Right hindlimb (tissue), 1 donor: ENCODE data around the gene HDAC11.
A peak's percentile ranks its signal among the peaks of the same experiment; 100 is the strongest.
"Not testable (repeated sequence)": the region's sequence is repeated elsewhere in the genome, so short reads cannot be mapped to it uniquely, and the experiment has no call there.

ENCODE experiments used
- DNase-seq: peaks from one replicate; pipeline ENCODE4 v3.0.0-alpha.2; 2018

The HDAC11 gene

GRCh38 chr3:13493867-13494441, 13.8 kb downstream of the HDAC11 start:
- DNase-seq: no peak

- DNase-seq: peak; percentile 33
Measured at GRCh38 chr3:13494463-13495350, 14.6 kb downstream of the HDAC11 start.

- DNase-seq: peak; percentile 15
Measured at GRCh38 chr3:13495351-13495813, 15.3 kb downstream of the HDAC11 start.

DNA sequence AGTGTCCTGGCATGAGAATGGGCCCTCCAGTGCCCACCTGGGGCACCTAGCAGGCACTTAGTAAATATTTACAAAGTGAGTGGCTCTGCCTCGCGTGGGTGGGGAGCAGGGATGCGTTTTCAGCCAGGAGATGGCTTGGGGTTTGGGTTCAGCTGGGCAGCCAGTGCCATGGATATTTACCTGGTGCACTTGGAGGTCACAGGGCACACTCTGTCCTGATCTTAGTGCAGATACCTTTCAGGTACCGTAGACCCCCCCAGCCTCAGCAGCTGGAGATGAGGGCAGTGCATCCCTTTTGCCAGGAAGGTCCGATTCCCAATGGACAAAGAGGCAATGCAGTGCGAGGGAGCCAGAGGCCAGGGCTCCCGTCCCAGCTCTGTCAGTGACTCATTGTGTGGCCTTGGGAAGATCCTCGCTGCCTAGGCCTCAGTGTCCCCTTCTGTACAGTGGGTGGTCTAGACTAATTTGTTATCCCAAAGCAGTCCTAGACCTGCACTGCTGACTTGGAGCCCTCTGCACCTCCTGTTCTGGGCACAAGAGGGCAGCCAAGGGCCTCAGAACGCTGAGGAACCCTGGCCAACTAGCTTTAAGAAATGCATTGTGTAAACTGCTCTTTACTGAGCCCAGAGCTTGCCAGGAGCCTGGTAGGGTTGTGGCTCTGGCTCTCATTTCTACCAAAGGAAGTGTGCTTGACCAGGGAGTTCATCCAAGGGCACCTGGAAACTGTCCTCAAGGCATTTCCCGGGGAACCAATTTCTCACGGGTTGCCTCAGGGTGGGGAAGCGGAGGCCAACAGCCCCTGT, 16.0 kb downstream of the HDAC11 start:
- peak; percentile 87 for DNase-seq

DNA sequence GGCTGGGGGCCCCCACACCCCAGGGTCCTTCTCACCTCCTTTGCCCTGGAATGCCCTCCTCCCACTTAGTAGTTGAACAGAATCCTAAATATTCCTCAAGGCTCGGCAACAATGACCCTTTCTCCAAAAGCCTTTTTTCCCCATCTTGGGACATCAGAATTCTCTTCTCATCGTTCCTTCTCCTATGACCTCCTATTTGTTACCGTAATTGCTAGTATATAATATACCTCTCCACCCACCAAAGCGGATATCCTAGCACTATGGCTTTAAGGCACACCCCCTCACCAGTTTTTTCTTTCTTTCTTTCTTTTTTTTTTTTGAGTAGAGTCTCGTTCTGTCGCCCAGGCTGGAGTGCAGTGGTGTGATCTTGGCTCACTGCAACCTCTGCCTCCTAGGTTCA, 16.8 kb downstream of the HDAC11 start:
- no peak for DNase-seq

GRCh38 chr3:13497386-13497785, 17.3 kb downstream of the HDAC11 start:
- no peak for DNase-seq

- no peak for DNase-seq
Measured at GRCh38 chr3:13498354-13499060, 18.4 kb downstream of the HDAC11 start.

DNA sequence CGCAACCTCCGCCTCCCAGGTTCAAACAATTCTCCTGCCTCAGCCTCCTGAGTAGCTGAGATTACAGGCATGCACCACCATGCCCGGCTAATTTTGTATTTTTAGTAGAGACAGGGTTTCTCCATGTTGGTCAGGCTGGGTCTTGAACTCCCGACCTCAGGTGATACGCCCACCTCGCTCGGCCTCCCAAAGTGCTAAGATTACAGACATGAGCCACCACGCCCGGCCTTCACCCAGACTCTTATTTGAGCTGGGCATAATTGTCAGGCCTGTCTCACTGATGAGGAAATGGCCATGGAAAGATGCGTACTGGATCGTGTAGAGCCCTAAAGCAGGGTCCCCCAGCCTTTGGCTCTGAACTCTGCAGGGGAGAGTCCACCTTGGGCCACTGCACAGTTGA, 19.1 kb downstream of the HDAC11 start:
- not testable (repeated sequence) for DNase-seq

- DNase-seq: no peak
Measured at GRCh38 chr3:13500133-13500885, 20.2 kb downstream of the HDAC11 start.

GRCh38 chr3:13501056-13501455, 20.9 kb downstream of the HDAC11 start:
- DNase-seq: no peak

- no peak for DNase-seq
Measured at GRCh38 chr3:13501521-13501920, 21.4 kb downstream of the HDAC11 start.

- peak; percentile 9 for DNase-seq
Measured at GRCh38 chr3:13501958-13502790, 22.1 kb downstream of the HDAC11 start.

DNA sequence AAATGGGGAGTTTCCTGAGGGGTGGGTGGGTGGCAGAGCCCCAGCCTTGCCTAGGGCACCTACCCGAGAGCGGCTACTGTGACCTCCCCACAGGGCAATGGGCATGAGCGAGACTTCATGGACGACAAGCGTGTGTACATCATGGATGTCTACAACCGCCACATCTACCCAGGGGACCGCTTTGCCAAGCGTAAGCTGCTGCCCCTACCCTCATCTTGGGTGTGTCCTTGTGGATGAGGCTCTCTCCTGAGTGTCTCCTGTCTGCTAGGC, 22.6 kb downstream of the HDAC11 start:
- no peak for DNase-seq

DNA sequence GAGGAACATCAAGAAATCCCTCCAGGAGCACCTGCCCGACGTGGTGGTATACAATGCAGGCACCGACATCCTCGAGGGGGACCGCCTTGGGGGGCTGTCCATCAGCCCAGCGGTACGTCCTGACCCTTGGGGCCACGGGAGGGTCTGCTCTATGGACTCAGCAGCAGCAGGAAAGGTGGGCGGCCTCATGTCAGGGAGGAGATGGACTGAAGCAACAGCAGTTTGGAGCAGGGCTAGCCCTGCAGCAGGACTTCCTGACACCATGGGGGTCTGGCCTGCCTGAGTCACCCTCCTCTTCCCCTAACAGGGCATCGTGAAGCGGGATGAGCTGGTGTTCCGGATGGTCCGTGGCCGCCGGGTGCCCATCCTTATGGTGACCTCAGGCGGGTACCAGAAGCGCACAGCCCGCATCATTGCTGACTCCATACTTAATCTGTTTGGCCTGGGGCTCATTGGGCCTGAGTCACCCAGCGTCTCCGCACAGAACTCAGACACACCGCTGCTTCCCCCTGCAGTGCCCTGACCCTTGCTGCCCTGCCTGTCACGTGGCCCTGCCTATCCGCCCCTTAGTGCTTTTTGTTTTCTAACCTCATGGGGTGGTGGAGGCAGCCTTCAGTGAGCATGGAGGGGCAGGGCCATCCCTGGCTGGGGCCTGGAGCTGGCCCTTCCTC, 24.2 kb downstream of the HDAC11 start:
- peak; percentile 12 for DNase-seq

DNA sequence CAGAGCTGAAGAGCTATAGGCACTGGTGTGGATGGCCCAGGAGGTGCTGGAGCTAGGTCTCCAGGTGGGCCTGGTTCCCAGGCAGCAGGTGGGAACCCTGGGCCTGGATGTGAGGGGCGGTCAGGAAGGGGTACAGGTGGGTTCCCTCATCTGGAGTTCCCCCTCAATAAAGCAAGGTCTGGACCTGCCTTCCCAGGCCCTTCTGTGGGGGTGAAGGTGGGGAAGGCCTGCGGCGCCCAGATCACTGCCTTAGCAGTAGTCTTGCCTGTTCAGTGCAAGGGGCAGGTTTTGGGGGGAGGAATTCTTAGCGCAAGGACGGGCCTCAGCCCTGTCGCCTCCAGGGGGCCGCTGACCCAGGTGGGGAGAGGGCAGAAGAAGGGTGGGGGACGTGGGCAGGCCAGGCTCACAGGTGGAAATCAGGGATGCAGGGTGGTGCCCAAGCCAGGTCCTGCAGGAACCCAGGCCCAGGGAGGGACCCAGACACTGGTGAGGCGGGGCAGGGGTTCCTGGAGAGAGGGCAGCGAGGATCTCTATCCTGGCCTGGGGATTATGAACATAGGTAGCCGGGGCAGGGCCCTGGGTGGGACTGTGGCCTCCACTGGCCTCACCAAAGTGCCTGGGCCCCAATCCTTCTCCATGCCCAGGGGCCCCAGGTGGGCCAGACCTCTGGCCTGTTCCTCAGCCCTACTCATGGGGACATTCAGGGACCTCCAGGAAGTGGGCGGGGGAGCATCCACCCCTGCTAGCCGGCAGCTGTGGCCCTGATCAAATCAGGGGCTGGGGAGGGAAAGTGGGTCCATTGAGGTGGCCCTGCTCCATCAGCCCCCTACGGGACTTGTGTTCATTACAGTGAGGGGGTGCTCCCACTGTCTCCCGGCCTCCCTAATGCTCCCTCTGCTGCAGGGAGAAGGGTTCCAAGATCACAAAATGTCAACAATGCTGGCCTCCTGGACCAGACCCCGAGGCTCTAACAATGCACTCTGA, 25.3 kb downstream of the HDAC11 start:
- no peak for DNase-seq

GRCh38 chr3:13506239-13506638, 26.1 kb downstream of the HDAC11 start:
- DNase-seq: no peak

GRCh38 chr3:13506680-13507079, 26.6 kb downstream of the HDAC11 start:
- DNase-seq: no peak

GRCh38 chr3:13507247-13507569, 27.1 kb downstream of the HDAC11 start:
- DNase-seq: no peak

- DNase-seq: peak; percentile 71
Measured at GRCh38 chr3:13507570-13508339, 27.6 kb downstream of the HDAC11 start.
